Measurements from ENCODE around the gene P2RY6. TPM values are rescaled to one million over a fixed set of nuclear protein-coding genes. Genes with fewer than 3 reads are reported as not detected.
"Not testable (repeated sequence)": the region's sequence is repeated elsewhere in the genome, so short reads cannot be mapped to it uniquely, and the experiment has no call there.

Gene P2RY6, protein sequence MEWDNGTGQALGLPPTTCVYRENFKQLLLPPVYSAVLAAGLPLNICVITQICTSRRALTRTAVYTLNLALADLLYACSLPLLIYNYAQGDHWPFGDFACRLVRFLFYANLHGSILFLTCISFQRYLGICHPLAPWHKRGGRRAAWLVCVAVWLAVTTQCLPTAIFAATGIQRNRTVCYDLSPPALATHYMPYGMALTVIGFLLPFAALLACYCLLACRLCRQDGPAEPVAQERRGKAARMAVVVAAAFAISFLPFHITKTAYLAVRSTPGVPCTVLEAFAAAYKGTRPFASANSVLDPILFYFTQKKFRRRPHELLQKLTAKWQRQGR
- total RNA-seq (2014; rRNA removed; shearing (Covaris generic)): not detected in 2 replicates

DNA sequence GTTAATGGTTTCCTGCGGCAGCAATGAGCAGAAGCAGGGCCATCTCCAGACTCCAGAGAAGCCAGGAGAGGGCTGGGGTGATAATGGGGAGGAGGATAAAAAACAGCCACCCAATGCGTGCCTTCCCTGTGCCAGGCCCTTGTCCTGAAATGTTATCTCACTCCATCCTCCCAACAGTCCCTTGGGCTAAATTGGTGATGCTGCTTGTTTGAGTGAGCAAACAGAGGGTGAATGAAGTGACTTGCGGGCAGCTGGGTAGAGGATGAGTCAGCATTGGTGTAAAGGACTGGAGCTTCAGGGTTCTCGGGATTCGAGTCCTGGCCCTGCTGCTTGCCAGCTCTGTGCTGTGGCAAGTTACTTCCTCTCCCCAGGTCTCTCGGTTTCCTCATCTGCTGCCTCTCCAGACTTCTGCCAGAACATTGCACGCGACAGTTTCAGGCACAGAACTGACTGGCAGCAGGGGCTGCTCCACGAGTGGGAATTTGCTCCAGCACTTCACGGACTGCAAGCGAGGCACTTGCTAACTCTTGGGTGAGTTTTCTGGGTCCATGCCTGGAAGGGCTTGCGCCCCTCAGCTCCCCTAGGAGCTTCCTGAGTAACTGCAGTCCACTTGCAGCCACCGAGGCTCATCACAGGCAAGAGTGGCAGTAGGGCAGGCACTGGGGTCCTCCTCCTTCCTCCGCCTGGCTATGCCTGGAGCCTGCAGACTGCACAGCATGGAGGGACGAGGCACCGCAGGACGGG lies at the start of gene P2RY6:
Gene P2RY6, plus strand, starts transcription at position 403 of the 744 bp plus-strand sequence. CDS start 24,181 bp downstream, outside the sequence.
- DNase-seq (ENCODE audit: low spot score): peak; percentile 73

DNA sequence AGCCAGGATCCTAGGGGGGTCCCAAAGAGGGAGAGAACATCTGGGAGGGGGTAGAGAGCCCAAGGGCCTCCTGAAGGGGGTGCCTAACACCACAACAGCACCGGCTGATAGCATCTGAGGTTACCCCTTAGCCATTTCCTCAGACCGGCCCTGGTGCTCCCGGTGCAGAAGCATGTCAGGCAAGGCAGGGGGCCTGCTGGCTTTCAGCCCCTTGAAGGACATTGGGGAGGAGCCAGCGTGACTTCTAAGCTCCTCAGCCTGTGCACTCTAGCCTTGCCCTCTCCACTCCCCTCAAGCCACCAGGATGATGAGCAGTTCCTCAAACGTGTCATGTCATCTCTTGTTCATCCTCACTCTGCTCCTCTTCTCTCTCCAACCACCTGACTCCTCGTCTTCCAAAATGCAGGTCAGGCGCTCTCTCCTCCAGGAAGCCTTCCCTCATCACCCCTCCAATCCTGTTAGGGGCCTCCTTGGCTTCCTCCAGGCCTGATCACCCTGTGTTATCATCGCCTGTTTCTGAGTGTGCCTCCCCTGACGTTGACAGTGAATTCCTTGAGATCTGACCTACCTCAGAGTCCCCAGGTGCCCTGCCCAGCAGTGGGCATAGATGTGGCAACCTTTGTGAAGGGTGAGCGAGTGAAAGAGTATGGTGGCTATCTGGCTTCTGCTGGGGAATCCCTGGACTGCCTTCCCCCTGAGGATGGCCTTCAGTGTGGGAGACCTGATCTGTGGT lies 48.0 kb upstream of the P2RY6 start:
- DNase-seq (ENCODE audit: low spot score): no peak

DNA sequence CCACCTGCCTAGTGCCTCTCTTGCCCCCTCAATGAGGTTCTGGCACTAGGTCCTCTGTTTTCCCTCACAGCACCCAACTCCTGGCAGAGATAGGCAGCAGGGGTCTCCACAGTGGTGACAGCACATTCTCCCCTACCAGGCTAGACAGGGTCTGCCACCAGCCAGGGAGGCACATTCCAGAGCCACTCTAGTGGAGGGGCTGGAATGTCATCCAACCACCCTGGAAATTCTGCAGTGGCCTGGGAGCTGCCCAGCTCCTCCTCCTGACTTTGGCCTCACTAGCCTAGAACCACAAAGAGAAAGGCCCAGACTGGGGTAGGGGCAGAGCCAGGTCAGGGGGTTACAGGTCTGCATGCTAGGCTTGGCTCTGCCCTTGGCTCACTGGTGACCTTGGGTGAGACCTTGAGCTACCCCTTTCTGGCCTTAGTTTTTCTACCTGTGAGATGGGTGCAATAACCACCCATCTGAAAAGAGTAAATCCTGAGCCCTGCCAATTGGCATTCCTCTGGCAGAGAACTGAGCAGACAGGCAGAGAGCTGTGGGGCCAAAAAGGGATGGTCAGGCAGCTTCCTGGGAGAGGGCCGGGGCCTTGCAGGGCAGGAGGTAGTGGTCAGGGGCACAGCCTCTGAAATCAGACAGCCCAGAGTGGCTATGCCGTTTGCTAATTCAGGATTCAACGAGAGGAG lies 47.0 kb upstream of the P2RY6 start:
- no peak for DNase-seq (ENCODE audit: low spot score)

DNA sequence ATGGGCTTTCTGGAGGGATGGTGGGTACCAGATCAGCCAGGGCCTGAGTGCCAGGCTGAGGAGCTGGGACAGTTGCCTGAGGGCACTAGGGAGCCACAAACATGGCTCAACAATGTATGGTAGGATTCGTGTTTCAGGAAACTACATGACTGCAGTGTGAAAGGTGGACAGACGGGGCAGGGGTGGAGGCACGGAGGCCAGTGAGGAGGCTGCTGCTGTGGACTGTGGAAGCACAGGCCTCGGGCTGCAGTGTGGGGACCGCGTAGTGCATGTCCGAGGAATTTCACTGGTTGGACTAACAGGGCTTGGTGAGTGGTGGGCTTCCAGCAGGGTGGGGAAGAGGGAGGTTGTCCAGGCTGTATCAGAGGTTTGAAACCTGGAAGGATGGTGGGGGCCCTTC lies 46.3 kb upstream of the P2RY6 start:
- no peak for DNase-seq (ENCODE audit: low spot score)

DNA sequence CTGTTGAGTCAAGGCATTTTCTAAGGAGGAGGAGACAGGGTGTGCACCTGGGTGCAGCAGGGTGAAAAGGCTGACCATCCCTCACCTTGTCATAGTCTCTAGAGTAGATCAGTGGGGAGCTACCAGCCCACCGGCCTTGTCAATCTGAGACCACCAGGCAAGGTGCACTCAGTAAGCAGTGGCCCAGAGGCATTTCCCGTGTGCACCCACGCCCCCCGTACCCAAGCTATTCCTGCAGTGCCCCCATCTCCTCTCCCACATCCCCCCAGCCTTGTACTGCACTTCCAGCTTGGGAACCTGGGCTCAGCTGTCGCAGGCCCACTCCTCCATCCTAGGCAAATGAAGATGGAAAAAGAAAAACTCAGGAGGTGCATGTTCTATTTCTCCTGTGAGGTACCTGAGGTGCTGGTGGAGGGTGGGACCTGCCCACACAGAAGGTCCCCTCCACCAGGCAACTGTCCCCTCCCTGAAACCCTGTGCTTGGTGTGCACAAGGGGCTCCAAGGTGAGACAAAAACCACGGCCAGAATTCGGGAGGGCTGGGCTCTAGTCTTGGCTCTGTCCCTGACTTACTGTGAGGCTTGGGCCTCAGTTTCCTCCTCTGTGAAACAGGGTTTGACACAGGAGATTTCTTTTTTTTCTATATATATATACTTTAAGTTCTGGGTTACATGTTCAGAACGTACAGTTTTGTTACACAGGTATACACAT lies 45.7 kb upstream of the P2RY6 start:
- DNase-seq (ENCODE audit: low spot score): no peak

DNA sequence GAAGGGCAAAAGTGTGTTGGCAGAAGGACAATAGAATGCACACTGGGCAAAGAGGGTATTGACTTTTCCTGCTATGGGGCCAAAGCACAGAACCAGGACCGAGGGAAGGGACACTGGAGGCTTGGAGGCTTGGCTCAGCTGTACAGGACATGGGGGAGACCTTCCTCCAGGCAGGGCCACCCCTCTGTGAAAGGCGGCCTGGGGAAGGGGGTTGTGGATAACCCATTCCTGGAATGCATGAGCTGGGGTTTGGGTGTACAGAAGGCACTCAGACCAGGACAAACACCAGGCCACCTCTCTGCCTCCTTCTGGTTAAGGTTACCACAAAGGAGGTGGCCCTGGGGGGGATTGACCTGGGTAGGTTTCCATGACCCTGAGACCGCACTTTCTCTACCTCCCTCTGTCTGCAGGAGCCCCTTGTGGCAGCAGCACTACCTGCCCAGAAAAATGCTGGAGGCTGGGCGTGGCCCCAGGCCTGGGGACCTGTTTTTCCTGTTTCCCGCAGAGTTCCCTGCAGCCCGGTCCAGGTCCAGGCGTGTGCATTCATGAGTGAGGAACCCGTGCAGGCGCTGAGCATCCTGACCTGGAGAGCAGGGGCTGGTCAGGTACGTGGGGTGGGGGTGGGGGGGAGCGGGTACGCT lies 44.4 kb upstream of the P2RY6 start:
- DNase-seq (ENCODE audit: low spot score): no peak

DNA sequence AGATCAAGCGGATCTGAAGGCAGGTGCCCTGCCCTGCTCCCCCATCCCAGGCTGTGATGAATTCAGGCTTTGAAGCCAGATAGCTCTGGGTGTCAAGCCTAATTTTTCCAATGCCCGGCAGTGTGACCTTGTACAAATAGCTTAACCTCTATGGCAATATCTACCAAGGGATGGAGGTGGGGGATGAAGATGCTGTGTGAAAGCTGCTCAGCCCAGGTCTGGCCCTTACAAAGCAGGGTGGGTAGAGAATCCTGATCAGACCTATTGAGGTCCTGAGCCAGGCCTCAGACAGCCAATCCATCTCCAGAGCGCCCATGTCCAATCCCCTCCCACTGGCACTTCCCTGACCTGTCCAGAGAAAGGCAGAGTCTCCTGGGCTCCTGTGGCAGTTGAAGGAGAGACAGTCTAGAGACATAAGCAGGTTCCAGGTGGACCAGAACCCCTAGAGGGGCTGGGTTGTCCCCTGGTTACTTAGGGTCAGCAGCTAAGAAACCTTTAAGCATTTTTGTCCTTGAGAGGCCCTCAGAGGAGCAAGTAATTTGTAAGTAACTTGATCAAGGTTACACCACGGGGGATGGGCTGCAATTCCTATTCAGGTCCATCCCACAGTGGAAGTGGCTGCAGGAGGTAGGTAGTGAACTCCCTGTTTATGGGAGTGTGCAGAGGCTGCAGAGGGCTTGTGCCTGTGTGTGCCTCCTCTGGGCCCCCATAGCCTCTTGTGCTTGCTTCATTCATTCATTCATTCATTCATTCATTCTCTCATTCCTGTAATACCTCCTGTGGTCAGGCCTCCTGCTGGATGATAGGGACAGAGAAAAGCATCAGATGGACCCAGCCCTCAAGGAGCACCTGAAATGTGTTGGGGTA lies 43.6 kb upstream of the P2RY6 start:
- no peak for DNase-seq (ENCODE audit: low spot score)

DNA sequence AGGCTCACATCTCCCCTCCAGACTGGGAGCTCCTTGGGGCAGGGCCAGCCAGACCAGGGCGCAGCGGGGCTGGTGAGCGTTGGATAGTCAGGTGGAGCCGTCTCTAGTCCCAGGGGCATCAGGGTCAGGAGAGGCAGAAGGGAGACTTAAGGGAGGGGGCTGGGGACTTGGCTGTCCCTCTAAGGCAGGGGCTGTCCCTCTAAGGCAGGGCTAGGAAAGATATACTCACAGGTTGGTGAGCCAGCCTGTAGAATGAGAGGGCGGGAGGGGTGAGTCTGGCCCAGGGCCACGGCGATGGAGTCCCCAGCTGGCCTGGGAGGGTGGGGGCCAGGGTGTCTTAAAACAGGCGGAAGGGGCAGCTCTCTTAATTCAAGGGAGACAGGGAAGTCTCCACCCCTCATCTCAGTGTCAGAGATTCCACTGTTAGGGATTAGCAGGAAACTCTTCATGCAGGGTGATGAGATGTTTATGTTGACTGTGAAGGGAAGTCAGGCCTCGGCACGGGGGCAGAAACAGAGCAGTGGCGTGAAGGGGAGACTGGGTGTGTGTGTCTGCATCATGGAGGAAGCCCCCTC lies 42.7 kb upstream of the P2RY6 start:
- no peak for DNase-seq (ENCODE audit: low spot score)

DNA sequence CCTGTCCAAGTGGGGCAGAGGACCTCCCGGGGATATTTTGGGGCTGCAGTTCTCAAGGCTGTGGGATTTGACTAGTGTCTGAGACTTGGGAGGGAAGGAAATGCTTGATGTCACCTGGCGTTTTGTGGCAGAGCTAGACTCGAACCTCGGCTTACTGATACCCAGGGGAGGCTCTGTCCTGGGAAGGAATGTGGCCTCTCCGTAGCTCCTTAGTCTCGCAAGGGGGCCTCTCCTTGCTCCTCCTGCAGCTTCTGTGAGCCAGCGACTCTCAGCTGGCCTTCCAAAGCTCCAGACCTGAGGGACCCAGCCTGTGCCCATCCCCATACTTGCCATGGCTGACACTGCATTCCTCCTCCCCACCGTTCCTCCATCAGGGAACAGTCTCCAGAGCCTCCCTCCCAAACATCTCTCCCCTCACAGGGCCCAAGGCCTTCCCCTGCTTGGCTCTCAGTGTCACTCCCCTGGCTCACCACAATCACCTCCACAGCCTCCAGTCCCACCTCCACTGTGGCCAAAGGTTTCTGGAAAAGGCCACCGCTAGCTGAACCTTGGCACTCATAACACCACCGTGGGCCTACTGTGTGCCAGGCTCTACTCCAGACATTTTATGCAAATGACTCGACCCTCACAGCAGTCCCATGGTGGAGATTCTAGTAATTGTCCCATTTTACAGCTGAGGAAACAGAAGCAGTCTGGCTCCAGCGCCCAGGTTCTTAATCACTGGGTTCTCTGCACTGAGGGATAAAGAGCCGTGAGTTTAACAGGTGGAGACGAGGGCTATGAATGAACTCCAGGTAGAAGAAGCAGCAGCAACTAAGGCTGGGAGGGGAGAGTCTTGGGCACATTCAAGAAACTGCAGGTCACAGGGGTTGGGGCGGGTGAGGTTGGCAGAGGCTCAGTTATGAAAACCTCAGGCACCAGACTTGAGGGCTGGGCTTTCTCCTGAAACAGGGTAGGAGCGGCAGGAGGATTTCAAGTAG lies 42.0 kb upstream of the P2RY6 start:
- DNase-seq (ENCODE audit: low spot score): no peak

DNA sequence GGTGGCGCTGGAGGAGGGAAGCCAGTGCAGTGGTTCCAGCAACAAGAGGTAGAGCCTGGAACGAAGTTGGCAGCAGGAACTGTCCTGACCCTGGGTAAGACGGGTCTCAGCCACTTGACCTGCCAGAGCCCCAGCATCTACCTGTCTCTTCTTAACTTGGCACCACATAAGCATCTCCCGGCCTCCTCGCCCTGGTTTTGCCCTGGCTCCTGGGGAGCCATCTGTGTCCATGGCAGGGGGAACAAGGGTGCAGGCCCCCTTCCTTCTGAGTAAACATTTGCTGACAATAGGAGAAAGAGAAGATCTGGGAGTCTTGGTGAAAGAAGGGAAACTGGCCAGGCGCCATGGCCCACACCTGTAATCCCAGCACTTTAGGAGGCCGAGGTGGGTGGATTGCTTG lies 41.2 kb upstream of the P2RY6 start:
- DNase-seq (ENCODE audit: low spot score): no peak

DNA sequence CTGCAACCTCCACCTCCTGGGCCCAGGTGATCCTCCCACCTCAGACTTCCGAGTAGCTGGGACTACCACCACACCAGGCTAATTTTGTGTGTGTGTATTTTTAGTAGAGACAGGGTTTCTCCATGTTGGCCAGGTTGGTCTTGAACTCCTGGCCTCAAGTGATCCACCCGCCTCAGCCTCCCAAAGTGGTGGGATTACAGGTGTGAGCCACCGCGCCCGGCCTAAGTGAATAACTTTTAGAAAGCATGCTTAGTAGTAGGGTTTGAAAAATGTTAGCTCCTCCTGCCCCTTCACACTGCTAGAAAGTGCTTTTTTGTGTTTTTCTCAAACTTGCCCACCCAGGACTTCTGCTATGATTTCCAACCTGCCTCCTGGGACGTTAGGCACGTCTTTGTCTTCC lies 39.7 kb upstream of the P2RY6 start:
- not testable (repeated sequence) for DNase-seq (ENCODE audit: low spot score)

DNA sequence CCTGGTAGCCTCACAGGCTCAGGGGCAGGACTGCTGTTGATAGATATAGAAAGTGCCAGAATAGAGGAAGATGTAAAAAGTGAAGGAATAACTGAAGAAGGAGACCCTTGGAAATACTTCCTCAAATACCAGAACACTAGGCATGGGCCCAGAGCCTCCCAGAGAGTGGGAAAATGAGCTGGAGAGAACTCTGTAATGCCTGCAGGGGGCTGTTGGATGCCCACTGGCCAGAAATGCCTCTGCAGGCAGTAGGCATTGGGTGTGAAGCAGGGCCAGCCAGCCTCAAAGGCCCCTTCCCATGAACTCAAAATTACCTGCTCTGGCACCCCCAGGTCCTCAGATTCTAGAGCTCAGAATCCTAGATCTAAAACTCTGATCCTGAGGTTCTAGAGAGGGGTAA lies 38.9 kb upstream of the P2RY6 start:
- DNase-seq (ENCODE audit: low spot score): no peak

DNA sequence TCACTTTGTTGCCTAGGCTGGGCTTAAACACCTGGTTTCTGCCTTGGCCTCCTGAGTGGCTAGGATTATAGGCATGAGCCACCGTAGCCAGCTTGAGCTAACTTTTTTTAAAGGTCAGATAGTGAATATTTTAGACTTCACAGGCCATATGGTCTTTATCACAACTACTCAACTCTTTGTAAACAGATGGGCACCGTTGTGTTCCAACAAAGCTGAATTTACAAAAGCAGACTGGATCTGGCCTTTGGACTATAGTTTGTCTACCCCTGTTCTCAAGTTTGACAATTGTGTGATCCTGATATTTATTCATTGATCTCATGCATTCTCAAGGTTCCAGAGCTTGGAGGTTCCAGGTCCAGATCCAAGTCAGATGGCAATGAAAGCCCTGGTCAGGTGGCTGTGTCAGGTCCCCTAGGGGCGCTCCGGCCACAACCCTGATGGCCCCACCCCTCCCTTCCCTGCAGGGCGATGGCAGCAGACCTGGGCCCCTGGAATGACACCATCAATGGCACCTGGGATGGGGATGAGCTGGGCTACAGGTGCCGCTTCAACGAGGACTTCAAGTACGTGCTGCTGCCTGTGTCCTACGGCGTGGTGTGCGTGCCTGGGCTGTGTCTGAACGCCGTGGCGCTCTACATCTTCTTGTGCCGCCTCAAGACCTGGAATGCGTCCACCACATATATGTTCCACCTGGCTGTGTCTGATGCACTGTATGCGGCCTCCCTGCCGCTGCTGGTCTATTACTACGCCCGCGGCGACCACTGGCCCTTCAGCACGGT lies 38.3 kb upstream of the P2RY6 start:
- no peak for DNase-seq (ENCODE audit: low spot score)

DNA sequence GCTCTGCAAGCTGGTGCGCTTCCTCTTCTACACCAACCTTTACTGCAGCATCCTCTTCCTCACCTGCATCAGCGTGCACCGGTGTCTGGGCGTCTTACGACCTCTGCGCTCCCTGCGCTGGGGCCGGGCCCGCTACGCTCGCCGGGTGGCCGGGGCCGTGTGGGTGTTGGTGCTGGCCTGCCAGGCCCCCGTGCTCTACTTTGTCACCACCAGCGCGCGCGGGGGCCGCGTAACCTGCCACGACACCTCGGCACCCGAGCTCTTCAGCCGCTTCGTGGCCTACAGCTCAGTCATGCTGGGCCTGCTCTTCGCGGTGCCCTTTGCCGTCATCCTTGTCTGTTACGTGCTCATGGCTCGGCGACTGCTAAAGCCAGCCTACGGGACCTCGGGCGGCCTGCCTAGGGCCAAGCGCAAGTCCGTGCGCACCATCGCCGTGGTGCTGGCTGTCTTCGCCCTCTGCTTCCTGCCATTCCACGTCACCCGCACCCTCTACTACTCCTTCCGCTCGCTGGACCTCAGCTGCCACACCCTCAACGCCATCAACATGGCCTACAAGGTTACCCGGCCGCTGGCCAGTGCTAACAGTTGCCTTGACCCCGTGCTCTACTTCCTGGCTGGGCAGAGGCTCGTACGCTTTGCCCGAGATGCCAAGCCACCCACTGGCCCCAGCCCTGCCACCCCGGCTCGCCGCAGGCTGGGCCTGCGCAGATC lies 37.5 kb upstream of the P2RY6 start:
- no peak for DNase-seq (ENCODE audit: low spot score)

DNA sequence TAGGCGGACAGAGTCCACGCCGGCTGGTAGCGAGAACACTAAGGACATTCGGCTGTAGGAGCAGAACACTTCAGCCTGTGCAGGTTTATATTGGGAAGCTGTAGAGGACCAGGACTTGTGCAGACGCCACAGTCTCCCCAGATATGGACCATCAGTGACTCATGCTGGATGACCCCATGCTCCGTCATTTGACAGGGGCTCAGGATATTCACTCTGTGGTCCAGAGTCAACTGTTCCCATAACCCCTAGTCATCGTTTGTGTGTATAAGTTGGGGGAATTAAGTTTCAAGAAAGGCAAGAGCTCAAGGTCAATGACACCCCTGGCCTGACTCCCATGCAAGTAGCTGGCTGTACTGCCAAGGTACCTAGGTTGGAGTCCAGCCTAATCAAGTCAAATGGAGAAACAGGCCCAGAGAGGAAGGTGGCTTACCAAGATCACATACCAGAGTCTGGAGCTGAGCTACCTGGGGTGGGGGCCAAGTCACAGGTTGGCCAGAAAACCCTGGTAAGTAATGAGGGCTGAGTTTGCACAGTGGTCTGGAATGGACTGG lies 36.8 kb upstream of the P2RY6 start:
- no peak for DNase-seq (ENCODE audit: low spot score)

DNA sequence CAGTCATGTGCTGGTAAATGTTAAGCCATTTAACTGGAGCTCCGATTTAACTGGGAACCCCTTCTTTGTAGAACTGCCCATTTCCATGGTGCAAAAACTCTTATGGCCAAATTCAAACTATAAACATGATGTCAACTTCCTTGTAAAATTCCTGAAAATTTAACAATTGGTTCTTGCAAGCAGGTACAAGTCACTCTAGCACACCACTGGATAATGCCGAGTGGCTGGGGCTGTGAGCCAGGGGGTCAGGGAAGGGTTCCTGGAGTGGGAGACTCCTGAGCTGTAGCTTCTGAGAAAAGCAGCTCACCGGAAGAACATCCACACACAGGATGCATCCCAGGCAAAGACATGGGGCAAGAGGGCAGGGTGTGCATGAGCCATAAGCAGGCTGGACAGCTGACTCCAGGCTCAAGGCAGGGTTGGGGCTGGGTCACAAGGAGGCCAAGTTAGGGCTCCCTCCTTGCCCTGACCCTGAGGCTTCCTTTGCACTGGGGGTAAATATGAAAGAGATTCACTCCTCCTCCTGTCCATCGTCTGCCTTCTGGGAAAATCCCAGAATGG lies 35.9 kb upstream of the P2RY6 start:
- no peak for DNase-seq (ENCODE audit: low spot score)

All from A172 (cell line).